ENCODE data around the gene BROX.

GRCh38 chr1:222712253-222713090 is at the start of gene BROX, which contains the start of gene AIDA:
- TF ChIP-seq ELF4 (IDR thresholded peaks at IDR 0.05) (peak; percentile 100), FOXM1 (IDR thresholded peaks at IDR 0.05; ENCODE audit: borderline replicate concordance) (no peak), BHLHE40 (IDR thresholded peaks at IDR 0.05; ENCODE audit: borderline replicate concordance) (no peak), ARNT (IDR thresholded peaks at IDR 0.05) (no peak), FOXK2 (IDR thresholded peaks at IDR 0.05) (no peak), SP1 (IDR thresholded peaks at IDR 0.05) (no peak), NFRKB (IDR thresholded peaks at IDR 0.05) (no peak), L3MBTL2 (conservative IDR thresholded peaks at IDR 0.05) (no peak; the same call in 1 of the 2 replicates)
